ENCODE measurements around the gene NUCB2. TPM values are rescaled to one million over a fixed set of nuclear protein-coding genes. Genes with fewer than 3 reads are reported as not detected.
A peak's percentile ranks its signal among the peaks of the same experiment; 100 is the strongest.

NUCB2 gene
- total and polyA plus RNA-seq, 2 of the 13 experiments (the other 11 are each of a cell fraction or from before 2014, with no cell fraction given) = 54.2 to 82.4 TPM

GRCh38 chr11:17276236-17277023 is at the start of gene NUCB2 (continued):
- TF ChIP-seq BRCA1 (CRISPR knock-in tag; IDR thresholded peaks at IDR 0.05) = no peak
- TF ChIP-seq KDM3A (CRISPR knock-in tag; IDR thresholded peaks at IDR 0.05; ENCODE audit: low read depth) = no peak; the same call in 1 of the 2 replicates
- no peak for TF ChIP-seq SRF (IDR thresholded peaks at IDR 0.05; ENCODE audit: low read depth, low read length)
- no peak for TF ChIP-seq ZSCAN9 (CRISPR knock-in tag; IDR thresholded peaks at IDR 0.05; ENCODE audit: borderline replicate concordance)
- no peak for TF ChIP-seq NFE2 (CRISPR knock-in tag; IDR thresholded peaks at IDR 0.05)
- 0 out of 2 replicates have a peak, but pooled peaks have one; percentile 13 for TF ChIP-seq ELF3 (CRISPR knock-in tag; IDR thresholded peaks at IDR 0.05)
- TF ChIP-seq TCF7 (IDR thresholded peaks at IDR 0.05; ENCODE audit: low read depth) = no peak
- no peak for TF ChIP-seq ZHX2 (IDR thresholded peaks at IDR 0.05; ENCODE audit: low read depth)
- no peak for TF ChIP-seq ZHX2 (CRISPR knock-in tag; IDR thresholded peaks at IDR 0.05; ENCODE audit: borderline replicate concordance)
- peak; percentile 13; the same call in 1 of the 2 replicates for TF ChIP-seq ZBTB21 (CRISPR knock-in tag; IDR thresholded peaks at IDR 0.05)
- TF ChIP-seq HDAC6 (IDR thresholded peaks at IDR 0.05; ENCODE audit: low read depth, low read length) = no peak
- TF ChIP-seq TMF1 (CRISPR knock-in tag; IDR thresholded peaks at IDR 0.05; ENCODE audit: low read depth) = peak; percentile 35; the same call in 1 of the 2 replicates
- TF ChIP-seq AHDC1 (CRISPR knock-in tag; IDR thresholded peaks at IDR 0.05; ENCODE audit: borderline replicate concordance) = peak; percentile 48; the same call in 1 of the 2 replicates
- TF ChIP-seq SKI (IDR thresholded peaks at IDR 0.05; ENCODE audit: partially characterized antibody) = peak; percentile 12
- TF ChIP-seq ARHGAP35 (CRISPR knock-in tag; IDR thresholded peaks at IDR 0.05; ENCODE audit: borderline replicate concordance) = 0 out of 2 replicates have a peak, but pooled peaks have one; percentile 62
- TF ChIP-seq MAFG (CRISPR knock-in tag; IDR thresholded peaks at IDR 0.05) = no peak
- TF ChIP-seq ZNF101 (CRISPR knock-in tag; IDR thresholded peaks at IDR 0.05; ENCODE audit: borderline replicate concordance, low read depth) = no peak
- TF ChIP-seq CREB1 (IDR thresholded peaks at IDR 0.05) = peak; percentile 64
- no peak for TF ChIP-seq CREB1 (CRISPR knock-in tag; IDR thresholded peaks at IDR 0.05)
- TF ChIP-seq ZNF337 (CRISPR knock-in tag; IDR thresholded peaks at IDR 0.05; ENCODE audit: borderline replicate concordance, low read depth) = no peak
